Measurements from ENCODE around the gene DHRS7B.
A peak's percentile ranks its signal among the peaks of the same experiment; 100 is the strongest.
"Not testable (repeated sequence)": the region's sequence is repeated elsewhere in the genome, so short reads cannot be mapped to it uniquely, and the experiment has no call there.

The DHRS7B gene

GRCh38 chr17:21126645-21127508 lies at the start of gene DHRS7B:
TSS of gene DHRS7B (plus strand) at chr17:21126964. CDS start at chr17:21126972, 8 bp downstream.
- DNase-seq (ENCODE audit: low read depth): peak; percentile 99

GRCh38 chr17:21077281-21077680 lies 49.5 kb upstream of the DHRS7B start:
- no peak for DNase-seq (ENCODE audit: low read depth)

- DNase-seq (ENCODE audit: low read depth): no peak
Measured at GRCh38 chr17:21078016-21078780, 48.6 kb upstream of the DHRS7B start.

GRCh38 chr17:21079196-21079595 lies 47.6 kb upstream of the DHRS7B start:
- no peak for DNase-seq (ENCODE audit: low read depth)

- DNase-seq (ENCODE audit: low read depth): no peak
Measured at GRCh38 chr17:21082001-21082436, 44.7 kb upstream of the DHRS7B start.

- not testable (repeated sequence) for DNase-seq (ENCODE audit: low read depth)
Measured at GRCh38 chr17:21085280-21085679, 41.5 kb upstream of the DHRS7B start.

- no peak for DNase-seq (ENCODE audit: low read depth)
Measured at GRCh38 chr17:21085707-21086106, 41.1 kb upstream of the DHRS7B start.

- DNase-seq (ENCODE audit: low read depth): no peak
Measured at GRCh38 chr17:21089145-21089544, 37.6 kb upstream of the DHRS7B start.

- DNase-seq (ENCODE audit: low read depth): no peak
Measured at GRCh38 chr17:21089933-21090901, 36.5 kb upstream of the DHRS7B start.

- no peak for DNase-seq (ENCODE audit: low read depth)
Measured at GRCh38 chr17:21090902-21091618, 35.7 kb upstream of the DHRS7B start.

GRCh38 chr17:21094298-21094704 lies 32.5 kb upstream of the DHRS7B start:
- no peak for DNase-seq (ENCODE audit: low read depth)

GRCh38 chr17:21095735-21096134 lies 31.0 kb upstream of the DHRS7B start:
- no peak for DNase-seq (ENCODE audit: low read depth)

- DNase-seq (ENCODE audit: low read depth): no peak
Measured at GRCh38 chr17:21096874-21097273, 29.9 kb upstream of the DHRS7B start.

- DNase-seq (ENCODE audit: low read depth): peak; percentile 54
Measured at GRCh38 chr17:21098934-21099689, 27.7 kb upstream of the DHRS7B start.

GRCh38 chr17:21100636-21101035 lies 26.1 kb upstream of the DHRS7B start:
- DNase-seq (ENCODE audit: low read depth): no peak

GRCh38 chr17:21104608-21105007 lies 22.2 kb upstream of the DHRS7B start:
- no peak for DNase-seq (ENCODE audit: low read depth)

- DNase-seq (ENCODE audit: low read depth): no peak
Measured at GRCh38 chr17:21105064-21105894, 21.5 kb upstream of the DHRS7B start.

- no peak for DNase-seq (ENCODE audit: low read depth)
Measured at GRCh38 chr17:21106316-21106715, 20.4 kb upstream of the DHRS7B start.

GRCh38 chr17:21107067-21107650 lies 19.6 kb upstream of the DHRS7B start:
- DNase-seq (ENCODE audit: low read depth): not testable (repeated sequence)
